ENCODE results near the gene HOXA9. TPM values are rescaled to one million over a fixed set of nuclear protein-coding genes. Genes with fewer than 3 reads are reported as not detected.
A peak's percentile ranks its signal among the peaks of the same experiment; 100 is the strongest.

Gene HOXA9
- total RNA-seq (10 to 100 TPM in 1 of 2 donors, 1 to 10 TPM in 1; 1.5 to 20.4 TPM), polyA plus RNA-seq (ENCODE audit: insufficient read length in 2 of 2) (1 to 10 TPM; 3.7 to 8.6 TPM)
- long read RNA-seq, donor 1, partial matches to known transcripts, result 0 of 2 reads
- long read RNA-seq, donor 1, other reads (novel, unspliced or antisense), result 0 of 2 reads
- long read RNA-seq, donor 2, result 0 reads
- long read RNA-seq, donor 3, partial matches to known transcripts, result 0 of 1 reads
- long read RNA-seq, donor 3, other reads (novel, unspliced or antisense), result 0 of 1 reads
- long read RNA-seq, donor 4, result 0 reads

- peaks cover 70% of the 10 kb centered on the region for H3K4me1 ChIP-seq (ENCODE audit: control insufficient read depth, insufficient read depth, low read length)
- H3K27me3 ChIP-seq (ENCODE audit: control insufficient read depth, insufficient read depth, low read length), result peaks cover 54% of the 10 kb centered on the region
- peak within 1 kb of the TSS; percentile 63 for H3K4me3 ChIP-seq (ENCODE audit: low read depth, low read length)
- DNase-seq (ENCODE audit: low read depth in 4 of 6, low spot score in 6 of 6), result peak in 2 of 6 donors; percentile 81 to 84
- WGBS (ENCODE audit: insufficient coverage), result 2% methylated on average over 66 of the region's 82 CpGs
- peaks cover 30% of the 10 kb centered on the region for H3K36me3 ChIP-seq (ENCODE audit: control insufficient read depth, insufficient read depth, low read length)
- no peaks in the 10 kb centered on the region for H3K9me3 ChIP-seq (ENCODE audit: control insufficient read depth, insufficient read depth, low read length)
- H3K27ac ChIP-seq (ENCODE audit: low read depth, low read length), result peak within 1 kb of the TSS; percentile 99
Measured at GRCh38 chr7:27165089-27165995, at the start of gene HOXA9. Gene HOXA9, minus strand, starts transcription at chr7:27165537. Its CDS starts 80 bp downstream, at chr7:27165457.

GRCh38 chr7:27214239-27214950, 49.1 kb upstream of the HOXA9 start:
- H3K36me3 ChIP-seq (ENCODE audit: control insufficient read depth, insufficient read depth, low read length), result no peaks in the 10 kb centered on the region
- no peaks in the 10 kb centered on the region for H3K9me3 ChIP-seq (ENCODE audit: control insufficient read depth, insufficient read depth, low read length)
- H3K27me3 ChIP-seq (ENCODE audit: control insufficient read depth, insufficient read depth, low read length), result peaks cover 89% of the 10 kb centered on the region
- H3K4me3 ChIP-seq (ENCODE audit: low read depth, low read length), result no peak overlapping the region
- H3K4me1 ChIP-seq (ENCODE audit: control insufficient read depth, insufficient read depth, low read length), result peaks cover 26% of the 10 kb centered on the region
- 37% methylated on average over 2 of the region's 8 CpGs for WGBS (ENCODE audit: insufficient coverage)
- no peak for DNase-seq (ENCODE audit: low read depth in 4 of 6, low spot score in 6 of 6)
- no peak overlapping the region for H3K27ac ChIP-seq (ENCODE audit: low read depth, low read length)

- H3K4me3 ChIP-seq (ENCODE audit: low read depth, low read length), result no peak overlapping the region
- 18% methylated on average over 47 of the region's 50 CpGs for WGBS (ENCODE audit: insufficient coverage)
- peak in 1 of 6 donors; percentile 18 for DNase-seq (ENCODE audit: low read depth in 4 of 6, low spot score in 6 of 6)
- no peaks in the 10 kb centered on the region for H3K9me3 ChIP-seq (ENCODE audit: control insufficient read depth, insufficient read depth, low read length)
- no peak overlapping the region for H3K27ac ChIP-seq (ENCODE audit: low read depth, low read length)
- H3K27me3 ChIP-seq (ENCODE audit: control insufficient read depth, insufficient read depth, low read length), result peaks cover 90% of the 10 kb centered on the region
- H3K4me1 ChIP-seq (ENCODE audit: control insufficient read depth, insufficient read depth, low read length), result peaks cover 26% of the 10 kb centered on the region
- H3K36me3 ChIP-seq (ENCODE audit: control insufficient read depth, insufficient read depth, low read length), result no peaks in the 10 kb centered on the region
Measured at GRCh38 chr7:27213433-27214238, 48.3 kb upstream of the HOXA9 start.

- peak in 1 of 6 donors; percentile 24 for DNase-seq (ENCODE audit: low read depth in 4 of 6, low spot score in 6 of 6)
- peaks cover 99% of the 10 kb centered on the region for H3K27me3 ChIP-seq (ENCODE audit: control insufficient read depth, insufficient read depth, low read length)
- WGBS (ENCODE audit: insufficient coverage), result 5% methylated on average over 42 of the region's 52 CpGs
- H3K27ac ChIP-seq (ENCODE audit: low read depth, low read length), result no peak overlapping the region
- peaks cover 26% of the 10 kb centered on the region for H3K4me1 ChIP-seq (ENCODE audit: control insufficient read depth, insufficient read depth, low read length)
- H3K9me3 ChIP-seq (ENCODE audit: control insufficient read depth, insufficient read depth, low read length), result no peaks in the 10 kb centered on the region
- H3K4me3 ChIP-seq (ENCODE audit: low read depth, low read length), result no peak overlapping the region
- no peaks in the 10 kb centered on the region for H3K36me3 ChIP-seq (ENCODE audit: control insufficient read depth, insufficient read depth, low read length)
Measured at GRCh38 chr7:27212497-27213432, 47.4 kb upstream of the HOXA9 start.

GRCh38 chr7:27211764-27212204, 46.4 kb upstream of the HOXA9 start:
- Histone ChIP-seq H3K36me3 (ENCODE audit: control insufficient read depth, insufficient read depth, low read length) (no peaks in the 10 kb centered on the region), H3K4me1 (ENCODE audit: control insufficient read depth, insufficient read depth, low read length) (peaks cover 26% of the 10 kb centered on the region), H3K27me3 (ENCODE audit: control insufficient read depth, insufficient read depth, low read length) (peaks cover 99% of the 10 kb centered on the region), H3K4me3 (ENCODE audit: low read depth, low read length) (no peak overlapping the region), H3K27ac (ENCODE audit: low read depth, low read length) (no peak overlapping the region), H3K9me3 (ENCODE audit: control insufficient read depth, insufficient read depth, low read length) (no peaks in the 10 kb centered on the region)
- 8% methylated on average over 2 of the region's 3 CpGs for WGBS (ENCODE audit: insufficient coverage)
- peak in 1 of 6 donors; percentile 24 for DNase-seq (ENCODE audit: low read depth in 4 of 6, low spot score in 6 of 6)

GRCh38 chr7:27211084-27211446, 45.7 kb upstream of the HOXA9 start:
- no CpG with 5 or more reads among the region's 1 CpG for WGBS (ENCODE audit: insufficient coverage)
- Histone ChIP-seq H3K4me3 (ENCODE audit: low read depth, low read length) (no peak overlapping the region), H3K4me1 (ENCODE audit: control insufficient read depth, insufficient read depth, low read length) (peaks cover 26% of the 10 kb centered on the region), H3K36me3 (ENCODE audit: control insufficient read depth, insufficient read depth, low read length) (no peaks in the 10 kb centered on the region), H3K27ac (ENCODE audit: low read depth, low read length) (no peak overlapping the region), H3K27me3 (ENCODE audit: control insufficient read depth, insufficient read depth, low read length) (peaks cover 99% of the 10 kb centered on the region), H3K9me3 (ENCODE audit: control insufficient read depth, insufficient read depth, low read length) (no peaks in the 10 kb centered on the region)
- peak in 1 of 6 donors; percentile 14 for DNase-seq (ENCODE audit: low read depth in 4 of 6, low spot score in 6 of 6)

- WGBS (ENCODE audit: insufficient coverage), result 6% methylated on average over 29 of the region's 32 CpGs
Measured at GRCh38 chr7:27210441-27211083, 45.2 kb upstream of the HOXA9 start.

GRCh38 chr7:27209933-27210440, 44.6 kb upstream of the HOXA9 start:
- 42% methylated on average over 10 of the region's 11 CpGs for WGBS (ENCODE audit: insufficient coverage)
- Histone ChIP-seq H3K4me1 (ENCODE audit: control insufficient read depth, insufficient read depth, low read length) (peaks cover 32% of the 10 kb centered on the region), H3K36me3 (ENCODE audit: control insufficient read depth, insufficient read depth, low read length) (no peaks in the 10 kb centered on the region), H3K9me3 (ENCODE audit: control insufficient read depth, insufficient read depth, low read length) (no peaks in the 10 kb centered on the region), H3K27me3 (ENCODE audit: control insufficient read depth, insufficient read depth, low read length) (peaks cover 99% of the 10 kb centered on the region), H3K4me3 (ENCODE audit: low read depth, low read length) (no peak overlapping the region), H3K27ac (ENCODE audit: low read depth, low read length) (no peak overlapping the region)
- no peak for DNase-seq (ENCODE audit: low read depth in 4 of 6, low spot score in 6 of 6)

More at GRCh38 chr7:27210441-27211083, 45.2 kb upstream of the HOXA9 start:
- Histone ChIP-seq H3K27me3 (ENCODE audit: control insufficient read depth, insufficient read depth, low read length) (peaks cover 99% of the 10 kb centered on the region), H3K4me3 (ENCODE audit: low read depth, low read length) (peak overlapping the region; percentile 24), H3K36me3 (ENCODE audit: control insufficient read depth, insufficient read depth, low read length) (no peaks in the 10 kb centered on the region), H3K4me1 (ENCODE audit: control insufficient read depth, insufficient read depth, low read length) (peaks cover 26% of the 10 kb centered on the region), H3K9me3 (ENCODE audit: control insufficient read depth, insufficient read depth, low read length) (no peaks in the 10 kb centered on the region), H3K27ac (ENCODE audit: low read depth, low read length) (no peak overlapping the region)
- peak in 2 of 6 donors; percentile 75 to 86 for DNase-seq (ENCODE audit: low read depth in 4 of 6, low spot score in 6 of 6)

Measured in spinal cord (tissue), 10 donors.